ENCODE data around the gene MYF5. TPM values are rescaled to one million over a fixed set of nuclear protein-coding genes. Genes with fewer than 3 reads are reported as not detected.

The MYF5 gene
- total and polyA plus RNA-seq, 2 of the 13 experiments (the other 11 are each of a cell fraction or from before 2014, with no cell fraction given), result not detected

- in situ Hi-C loops (cut with HindIII; ENCODE audit: extremely low pct_ligation_motif_present, low pct_unique_long_range_greater_than_20kb), result no loop called here
- ChIA-PET POLR2A (no interaction called here), CTCF (ENCODE audit: low intra/inter-chr PET ratio, low total read pairs) (no interaction called here)
- TF ChIP-seq MIXL1 (CRISPR knock-in tag; IDR thresholded peaks at IDR 0.05) (no peak), CREBL2 (CRISPR knock-in tag; IDR thresholded peaks at IDR 0.05; ENCODE audit: borderline replicate concordance) (no peak), SP140L (CRISPR knock-in tag; IDR thresholded peaks at IDR 0.05; ENCODE audit: borderline replicate concordance) (no peak), SCMH1 (CRISPR knock-in tag; IDR thresholded peaks at IDR 0.05; ENCODE audit: borderline replicate concordance) (no peak), TSC22D2 (CRISPR knock-in tag; IDR thresholded peaks at IDR 0.05; ENCODE audit: borderline replicate concordance) (no peak), ARID3A (IDR thresholded peaks at IDR 0.05; ENCODE audit: low read depth, low read length) (no peak), MTF1 (CRISPR knock-in tag; IDR thresholded peaks at IDR 0.05) (no peak), ZNF891 (CRISPR knock-in tag; IDR thresholded peaks at IDR 0.05) (no peak), GTF2F1 (IDR thresholded peaks at IDR 0.05; ENCODE audit: low read length) (no peak), MTERF4 (CRISPR knock-in tag; IDR thresholded peaks at IDR 0.05) (no peak), NPAS2 (CRISPR knock-in tag; IDR thresholded peaks at IDR 0.05; ENCODE audit: borderline replicate concordance) (no peak), RBM22 (optimal IDR thresholded peaks at IDR 0.05; ENCODE audit: low read length) (no peak)
- Histone ChIP-seq H3K9me3 (ENCODE audit: low read length) (no peaks in the 10 kb centered on the region), H3K9ac (ENCODE audit: insufficient read depth, low read depth, low read length) (no peak overlapping the region), H3K4me1 (ENCODE audit: insufficient read depth, low read length) (no peaks in the 10 kb centered on the region), H3K4me2 (ENCODE audit: low read depth, low read length) (no peak overlapping the region), H3K36me3 (replicated peaks in 1 of 2; ENCODE audit: control insufficient read depth in 1 of 2, insufficient read depth in 2 of 2, low read length in 2 of 2) (no peaks in the 10 kb centered on the region), H4K20me1 (ENCODE audit: insufficient read depth, low read length) (no peaks in the 10 kb centered on the region), H3K79me2 (ENCODE audit: insufficient read depth, low read length) (no peaks in the 10 kb centered on the region), H2AFZ (ENCODE audit: low read length) (no peak overlapping the region), H3K27me3 (ENCODE audit: control insufficient read depth in 1 of 2, insufficient read depth in 2 of 2, low read length in 2 of 2) (peaks cover 0 to 3% of the 10 kb centered on the region in 2 experiments; a peak in 2 of 5 replicates), H3K27ac (ENCODE audit: extremely low read length, insufficient read depth, low read length) (no peak overlapping the region), H3K4me3 (replicated peaks in 1 of 3; ENCODE audit: insufficient read depth in 1 of 3, low read depth in 2 of 3, low read length in 3 of 3) (no peak overlapping the region)
- ATAC-seq, result no peak
- 67% methylated on average over 3 of the region's 3 CpGs for WGBS (ENCODE audit: low lambda C conversion rate)
- no TSS peak for BruUV-seq (replicated peaks)
- DNase-seq (ENCODE audit: low spot score), result no peak
- FAIRE-seq, result no peak
- intact Hi-C loops (cut with micrococcal nuclease; ENCODE audit: unreplicated experiment), result no loop called here
These were observed 1.9 kb upstream of the MYF5 start for GRCh38 chr12:80714846-80715245.
